GM19397 (cell line): Measurements from ENCODE around the gene PSMB9.
"Not testable (repeated sequence)": the region's sequence is repeated elsewhere in the genome, so short reads cannot be mapped to it uniquely, and the experiment has no call there.

Experiments
- ATAC-seq: cut with Tn5 transposase; IDR thresholded peaks from one replicate; pipeline ENCODE4 v1.9.1; 2021; ENCODE audit warnings: mild to moderate bottlenecking, moderate library complexity; ENCODE audit not compliant: unreplicated experiment

The PSMB9 gene

DNA sequence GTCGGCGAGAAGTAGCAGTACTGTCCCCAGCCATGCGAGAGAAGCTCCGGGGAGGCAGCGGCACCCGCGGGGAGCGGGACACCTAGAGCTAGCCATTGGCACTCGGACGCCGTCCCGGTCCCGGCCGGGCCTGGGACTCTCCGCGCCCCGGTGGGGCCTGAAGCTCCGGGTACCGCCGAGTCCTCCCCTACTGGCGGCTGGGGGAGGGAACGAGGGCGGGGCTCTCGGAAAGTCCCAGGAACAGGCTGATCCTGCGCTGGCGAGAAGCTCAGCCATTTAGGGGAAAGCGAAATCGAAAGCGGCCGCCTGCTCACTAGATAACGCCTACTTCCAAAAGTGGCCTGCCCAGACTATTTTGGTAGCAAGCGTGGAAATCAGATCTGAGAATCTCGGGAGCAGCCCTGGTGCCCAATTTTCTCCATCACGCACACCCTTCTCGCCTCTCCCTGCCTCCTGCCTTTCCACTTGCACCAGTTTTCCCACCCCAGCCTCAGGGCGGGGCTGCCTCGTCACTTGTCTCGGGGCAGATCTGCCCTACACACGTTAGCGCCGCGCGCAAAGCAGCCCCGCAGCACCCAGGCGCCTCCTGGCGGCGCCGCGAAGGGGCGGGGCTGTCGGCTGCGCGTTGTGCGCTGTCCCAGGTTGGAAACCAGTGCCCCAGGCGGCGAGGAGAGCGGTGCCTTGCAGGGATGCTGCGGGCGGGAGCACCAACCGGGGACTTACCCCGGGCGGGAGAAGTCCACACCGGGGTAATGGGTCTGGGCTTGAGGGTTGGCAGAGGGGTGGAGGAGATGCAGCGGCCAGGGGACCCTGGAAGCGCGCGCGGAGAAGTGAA lies at the start of gene PSMB9, which contains the start of gene TAP1:
Gene PSMB9, plus strand, starts transcription at position 652 of the 835 bp plus-strand sequence. Its CDS starts 38 bp downstream, at position 690.
Gene TAP1, minus strand, starts transcription at position 164 of the 835 bp plus-strand sequence. Its CDS starts 68 bp downstream, at position 96.
- ATAC-seq = peak; percentile 78

GRCh38 chr6:32805404-32805803 lies 48.6 kb upstream of the PSMB9 start:
- ATAC-seq = not testable (repeated sequence)

GRCh38 chr6:32807020-32807580 lies 46.9 kb upstream of the PSMB9 start:
- ATAC-seq = no peak

- no peak for ATAC-seq
Measured at GRCh38 chr6:32809171-32809570, 44.8 kb upstream of the PSMB9 start.

GRCh38 chr6:32814145-32814544 lies 39.8 kb upstream of the PSMB9 start:
- no peak for ATAC-seq

DNA sequence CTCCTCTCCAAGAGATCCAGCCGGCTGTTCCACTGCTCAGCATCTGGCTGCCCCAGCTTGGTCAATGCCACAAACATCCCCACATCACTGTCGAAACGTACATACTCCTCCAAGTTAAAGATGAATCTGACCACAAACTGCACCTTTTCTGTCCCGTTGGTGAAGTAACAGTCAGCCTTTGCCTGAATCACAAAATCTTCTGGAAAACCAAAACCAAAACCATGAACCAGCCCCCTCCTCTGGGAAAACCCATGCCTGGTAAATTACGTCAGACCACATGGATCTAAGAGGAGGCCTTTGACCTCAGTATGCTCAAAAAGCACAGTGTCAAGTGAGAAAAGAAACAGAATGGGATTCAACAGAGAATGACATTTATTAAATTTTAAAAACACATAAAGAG lies 38.9 kb upstream of the PSMB9 start:
- no peak for ATAC-seq

DNA sequence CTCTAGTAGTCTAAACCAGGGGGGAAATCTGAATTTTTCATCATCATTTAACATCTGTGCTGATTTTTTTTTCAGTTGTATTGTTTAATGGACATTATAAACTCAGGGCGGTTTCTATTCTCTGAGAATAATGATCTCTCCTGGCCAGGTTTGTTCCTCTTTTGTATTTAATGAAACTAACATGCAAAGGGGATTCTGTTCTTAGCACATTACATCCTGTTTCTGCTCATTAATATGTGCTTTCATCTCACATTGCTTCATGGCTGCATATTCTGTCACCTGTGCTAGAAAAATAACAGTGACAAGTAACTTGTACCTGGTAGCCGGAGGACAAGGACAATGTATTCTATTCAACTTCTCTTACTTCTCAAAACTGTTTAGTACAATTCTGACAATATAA lies 38.0 kb upstream of the PSMB9 start:
- no peak for ATAC-seq

DNA sequence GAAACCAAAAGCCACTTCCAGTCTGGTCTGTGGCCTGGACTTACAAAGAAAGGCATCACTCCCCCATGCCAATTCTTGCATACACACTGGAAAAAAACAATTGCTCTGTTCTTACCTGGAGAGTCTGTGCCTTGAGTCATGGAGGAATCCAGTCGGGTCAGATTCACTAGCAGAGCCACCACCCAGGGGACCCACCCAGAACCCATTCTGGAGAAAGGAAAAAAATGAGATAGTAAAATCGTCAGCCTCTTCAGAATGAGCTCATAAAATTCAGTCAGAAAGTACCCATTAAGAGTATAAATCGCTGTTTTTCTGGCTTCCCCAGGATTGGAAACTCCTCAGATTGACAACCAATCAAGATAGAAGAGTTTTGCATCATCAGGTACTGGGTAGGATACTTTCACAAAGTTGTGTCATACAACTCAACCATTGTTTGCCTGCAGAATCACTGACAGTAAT lies 37.2 kb upstream of the PSMB9 start, which contains the start of gene HLA-DOB:
Gene HLA-DOB, minus strand, starts transcription at position 257 of the 459 bp plus-strand sequence. Its CDS starts 51 bp downstream, at position 206.
- ATAC-seq = no peak

GRCh38 chr6:32818867-32819266 lies 35.1 kb upstream of the PSMB9 start:
- ATAC-seq = no peak

GRCh38 chr6:32819729-32820128 lies 34.3 kb upstream of the PSMB9 start:
- no peak for ATAC-seq

DNA sequence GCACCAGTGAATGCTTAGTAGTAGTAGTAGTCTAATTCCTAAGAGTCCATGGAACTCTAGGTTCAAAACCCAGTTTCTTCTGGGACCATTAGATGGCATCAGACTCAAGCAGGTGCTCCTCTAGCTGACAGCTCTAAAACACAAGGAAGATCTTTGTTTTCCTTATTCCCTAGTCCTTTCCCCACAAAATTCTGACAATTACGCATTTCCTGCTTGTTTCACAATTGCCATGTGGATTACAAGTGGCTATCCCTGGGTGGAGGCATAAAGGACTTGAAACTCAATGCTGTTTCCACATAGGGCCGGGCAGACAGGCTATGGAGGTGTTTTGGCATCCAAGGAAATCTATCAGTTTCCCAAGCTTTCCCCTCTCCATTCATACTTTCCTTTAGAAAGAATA lies 28.0 kb upstream of the PSMB9 start:
- no peak for ATAC-seq

DNA sequence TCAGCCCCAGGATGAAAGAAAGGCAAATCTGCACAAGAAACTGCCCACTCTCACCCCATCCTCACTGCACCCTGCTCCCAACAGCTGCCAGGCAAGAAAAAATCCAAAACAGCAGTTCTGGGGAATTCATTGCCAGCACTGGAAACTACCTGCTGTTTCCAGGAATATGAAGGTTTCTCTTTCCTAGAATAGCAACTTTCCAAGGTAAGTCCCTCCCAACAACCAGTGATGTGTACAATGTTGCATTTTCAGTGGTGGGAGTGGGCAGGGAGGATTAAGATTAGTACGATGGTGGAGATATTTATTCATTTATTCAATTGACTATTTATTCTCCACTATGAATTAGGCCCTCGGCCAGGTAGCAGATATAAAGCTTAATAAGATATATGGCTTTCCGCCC lies 27.0 kb upstream of the PSMB9 start:
- no peak for ATAC-seq

GRCh38 chr6:32829495-32829894 lies 24.5 kb upstream of the PSMB9 start:
- no peak for ATAC-seq

DNA sequence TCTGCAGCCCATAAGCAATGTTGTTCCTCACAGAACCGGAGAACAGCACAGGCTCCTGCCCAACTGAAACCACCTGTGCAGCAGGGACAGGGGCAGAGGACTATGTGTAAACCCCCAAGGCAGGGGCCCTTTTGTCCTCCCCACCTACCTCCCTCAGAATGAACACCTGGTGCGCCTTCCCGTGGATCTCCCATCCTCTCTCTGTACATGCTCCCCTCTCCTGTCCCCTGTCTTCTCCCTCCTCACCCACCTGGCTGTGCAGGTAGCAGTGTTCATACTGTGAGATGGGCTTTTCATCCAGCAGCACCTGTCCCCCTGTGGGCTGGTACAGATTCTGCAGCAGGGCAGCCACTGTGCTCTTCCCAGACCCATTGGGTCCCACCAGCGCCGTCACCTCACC lies 24.0 kb upstream of the PSMB9 start:
- ATAC-seq = no peak

DNA sequence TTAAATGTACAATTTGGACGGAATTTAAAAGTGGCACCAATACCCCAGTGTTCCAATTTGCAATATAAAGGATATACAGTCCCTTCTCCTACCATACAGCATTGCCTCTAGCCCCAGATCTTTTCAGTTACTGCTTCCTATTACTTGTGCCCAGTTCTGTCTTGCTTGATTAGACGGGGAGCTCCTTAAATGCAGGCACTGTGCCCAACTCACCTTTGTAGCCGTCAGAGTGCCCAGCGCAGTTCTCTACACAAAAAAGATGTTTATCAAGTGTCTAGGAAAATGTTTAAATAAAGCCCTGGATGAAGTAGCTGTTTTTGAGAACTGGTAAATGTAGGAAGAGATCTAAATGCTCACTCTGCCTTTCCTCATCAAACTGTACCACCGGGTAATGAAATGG lies 23.1 kb upstream of the PSMB9 start:
- ATAC-seq = no peak

DNA sequence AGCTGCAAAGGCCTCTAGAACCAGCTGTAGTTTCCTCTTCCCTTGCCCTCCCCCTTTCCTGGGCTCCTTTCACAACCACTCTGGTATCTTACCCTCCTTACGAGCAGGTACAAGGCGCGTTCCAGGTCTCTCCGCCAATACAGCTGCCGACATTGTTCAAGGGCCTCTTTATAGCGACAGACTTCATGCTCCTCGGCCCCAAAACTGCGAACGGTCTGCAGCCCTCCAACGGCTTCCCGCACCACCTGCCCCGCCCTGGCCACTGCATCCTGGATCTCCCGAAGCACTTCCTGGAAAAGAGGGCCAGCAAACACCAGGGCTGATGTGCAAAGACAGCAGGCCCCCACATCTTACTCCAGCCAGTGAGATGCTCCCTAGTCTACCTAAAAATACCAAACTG lies 21.5 kb upstream of the PSMB9 start:
- no peak for ATAC-seq

- no peak for ATAC-seq
Measured at GRCh38 chr6:32833664-32834063, 20.3 kb upstream of the PSMB9 start.

DNA sequence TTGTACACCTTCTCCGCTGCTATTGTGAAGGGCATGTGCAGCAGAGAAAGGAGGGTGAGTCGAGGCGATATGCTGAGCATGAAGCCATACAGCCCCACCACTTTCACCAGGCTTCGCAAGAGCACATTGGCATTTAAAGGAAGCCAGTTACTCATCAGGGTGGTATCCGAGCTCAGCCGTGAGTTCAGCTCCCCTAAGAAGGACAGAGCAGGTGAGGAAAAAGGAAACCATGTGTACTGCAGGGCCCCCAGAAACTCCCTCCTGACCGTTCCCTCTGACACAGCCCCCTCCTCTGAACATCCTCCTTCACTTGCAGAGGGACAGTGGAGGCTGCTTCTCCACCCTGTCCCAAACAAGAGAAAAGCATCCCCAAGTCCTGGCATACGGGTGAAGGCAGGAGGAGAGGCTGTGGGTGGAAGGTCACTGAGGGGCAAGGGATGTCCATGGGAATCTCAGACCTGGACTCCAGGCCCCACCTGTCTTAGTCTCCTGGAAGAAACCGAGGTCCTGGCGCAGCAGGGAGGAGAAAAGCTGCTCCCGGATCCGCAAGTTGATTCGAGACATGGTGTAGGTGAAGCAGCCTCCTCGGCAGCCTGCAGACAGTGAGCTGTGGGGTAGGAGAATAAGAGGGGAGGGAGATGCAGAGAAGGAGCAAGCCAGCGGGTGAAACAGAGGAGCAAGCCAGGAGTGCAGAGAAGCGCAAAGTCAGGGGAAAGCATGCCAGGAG lies 18.7 kb upstream of the PSMB9 start:
- ATAC-seq = no peak

GRCh38 chr6:32836873-32837272 lies 17.1 kb upstream of the PSMB9 start:
- ATAC-seq = no peak

GRCh38 chr6:32837651-32838113 lies 16.3 kb upstream of the PSMB9 start:
- no peak for ATAC-seq
